ENCODE data around the gene EGLN1. TPM values are rescaled to one million over a fixed set of nuclear protein-coding genes. Genes with fewer than 3 reads are reported as not detected.

Gene EGLN1
- total and polyA plus RNA-seq, 10 of the 15 experiments (the other 5 are each of a cell fraction or from before 2014, with no cell fraction given) = 2.4 to 46.6 (median 8.7) TPM

GRCh38 chr1:231376875-231377549, 45.1 kb downstream of the EGLN1 start:
- CTCF ChIA-PET = interaction anchor here (1.0 to 1.7 kb wide), 3 partner anchors 17 to 33 kb away, joined by 3 to 4 read pairs (median 4); no protein-coding TSS in a partner anchor
- TF ChIP-seq RAD51 (IDR thresholded peaks at IDR 0.05) (no peak), SPI1 (IDR thresholded peaks at IDR 0.05; ENCODE audit: borderline replicate concordance, insufficient read depth, low read depth, low read length) (peak; percentile 44; the same call in 1 of the 2 replicates), ATF7 (IDR thresholded peaks at IDR 0.05; ENCODE audit: low read depth) (no peak), RUNX3 (IDR thresholded peaks at IDR 0.05; ENCODE audit: low read length) (peak; percentile 63), NFIC (IDR thresholded peaks at IDR 0.05; ENCODE audit: low read depth, low read length) (peak; percentile 21; the same call in 1 of the 2 replicates), ZNF274 (IDR thresholded peaks at IDR 0.05; ENCODE audit: insufficient read depth, insufficient read length) (no peak), CBX5 (IDR thresholded peaks at IDR 0.05; ENCODE audit: low read depth) (no peak), YY1 (IDR thresholded peaks at IDR 0.05; ENCODE audit: low read depth, low read length) (no peak), HDAC6 (IDR thresholded peaks at IDR 0.05; ENCODE audit: unreplicated experiment) (no peak)
- 56% methylated on average over 5 of the region's 5 CpGs for WGBS (ENCODE audit: insufficient coverage, insufficient replicate concordance, low lambda C conversion rate, missing lambda C conversion rate)
- Histone ChIP-seq H3K27ac (ENCODE audit: control insufficient read depth, insufficient read depth) (no peak overlapping the region), H3K4me1 (ENCODE audit: control insufficient read depth, insufficient read depth, low read length) (peaks cover 10% of the 10 kb centered on the region; the same call in 1 of the 2 replicates), H3K4me3 (no peak overlapping the region), H3K4me2 (ENCODE audit: control insufficient read depth, insufficient read depth) (0 out of 2 replicates have a peak overlapping the region, but pooled peaks have one; percentile 11), H4K20me1 (ENCODE audit: control insufficient read depth, insufficient read depth) (peaks cover 2% of the 10 kb centered on the region; the same call in 1 of the 2 replicates), H3K27me3 (replicated peaks in 1 of 2; ENCODE audit: control insufficient read depth in 2 of 2, insufficient read depth in 2 of 2, low read length in 1 of 2) (no peaks in the 10 kb centered on the region), H2AFZ (ENCODE audit: control insufficient read depth, low read depth, low read length) (no peak overlapping the region), H3K79me2 (ENCODE audit: control insufficient read depth, insufficient read depth, low read length) (peaks cover 33% of the 10 kb centered on the region), H3K36me3 (ENCODE audit: control insufficient read depth in 2 of 2, insufficient read depth in 2 of 2, low read length in 1 of 2) (no peaks in the 10 kb centered on the region; a peak in 1 of 4 replicates), H3K9me3 (replicated peaks; ENCODE audit: control insufficient read depth, insufficient read depth, low read length) (no peaks in the 10 kb centered on the region), H3K9ac (ENCODE audit: control insufficient read depth, insufficient read depth, low read length) (no peak overlapping the region)
- in situ Hi-C loops (cut with MboI) (no loop called here), intact Hi-C loops (cut with micrococcal nuclease; ENCODE audit: unreplicated experiment) (no loop called here)
- POLR2A ChIA-PET = interaction anchor here (0.5 to 0.6 kb wide), 2 partner anchors 183 to 231 kb away, joined by 3 read pairs; no protein-coding TSS in a partner anchor
- RAD21 ChIA-PET (ENCODE audit: unreplicated experiment) = no interaction called here
- FAIRE-seq = no peak
- no TSS peak for BruUV-seq (replicated peaks)
- ATAC-seq = peak; percentile 70
- SMC1A ChIA-PET (ENCODE audit: uncharacterized antibody, unreplicated experiment) = interaction anchor here (0.9 kb wide), 1 partner anchor 14 kb away, joined by 4 read pairs; no protein-coding TSS in a partner anchor
- DNase-seq (ENCODE audit: low read depth, low spot score) = no peak

Data from GM12878 (cell line).